Ectodermal cell (in vitro differentiated cells): Measurements from ENCODE around the gene LST1.

Experiments used
- H3K27ac ChIP-seq: 2 replicates; pipeline ENCODE4 v1.7.0; 2013; ENCODE audit warnings: mild to moderate bottlenecking, low read depth, low read length; ENCODE audit not compliant: insufficient read depth, poor library complexity, severe bottlenecking
- H3K27me3 ChIP-seq: 2 replicates; pipeline ENCODE4 v1.7.0; 2013; ENCODE audit warnings: mild to moderate bottlenecking, low read length; ENCODE audit not compliant: insufficient read depth, control insufficient read depth, poor library complexity, severe bottlenecking
- H3K36me3 ChIP-seq: one replicate; pipeline ENCODE4 v1.7.0; 2013; ENCODE audit warnings: low read length; ENCODE audit not compliant: control insufficient read depth, insufficient read depth
- H3K4me1 ChIP-seq: one replicate; pipeline ENCODE4 v1.7.0; 2013; ENCODE audit warnings: low read length; ENCODE audit not compliant: control insufficient read depth, insufficient read depth
- H3K4me3 ChIP-seq: 2 replicates; pipeline ENCODE4 v1.7.0; 2013; ENCODE audit warnings: low read depth, low read length, control low read depth; ENCODE audit not compliant: insufficient read depth
- H3K9me3 ChIP-seq: 2 replicates; pipeline ENCODE4 v1.7.0; 2013; ENCODE audit warnings: mild to moderate bottlenecking, low read length, moderate library complexity; ENCODE audit not compliant: control insufficient read depth
- WGBS, 2 experiments: methylation state at CpG; one replicate each; pipeline ENCODE4 v1.1.7; 2013; ENCODE audit warnings: missing lambda C conversion rate in 2 of 2; 5-methylcytosine and 5-hydroxymethylcytosine counted together

LST1 gene

GRCh38 chr6:31575335-31575901 lies 10.7 kb upstream of the LST1 start, which contains the start of gene TNF:
Gene TNF (plus strand): TSS chr6:31575565. CDS start chr6:31575742, 177 bp downstream.
- WGBS, 2 experiments, result 91% methylated on average over 19 of the region's 19 CpGs
- Histone ChIP-seq H3K4me1 (peaks cover 4% of the 10 kb centered on the region), H3K4me3 (no peak within 1 kb of the TSS), H3K9me3 (no peaks in the 10 kb centered on the region), H3K27ac (no peak within 1 kb of the TSS), H3K27me3 (peaks cover 4% of the 10 kb centered on the region), H3K36me3 (no peaks in the 10 kb centered on the region)

- no peak overlapping the region for H3K27ac ChIP-seq
- WGBS, 2 experiments, result 88 to 89% methylated on average over 8 of the region's 8 CpGs
- H3K4me3 ChIP-seq, result no peak overlapping the region
- no peaks in the 10 kb centered on the region for H3K36me3 ChIP-seq
- no peaks in the 10 kb centered on the region for H3K9me3 ChIP-seq
- peaks cover 7% of the 10 kb centered on the region for H3K27me3 ChIP-seq
- H3K4me1 ChIP-seq, result peaks cover 6% of the 10 kb centered on the region
These were observed 10.0 kb upstream of the LST1 start for GRCh38 chr6:31575952-31576685.

GRCh38 chr6:31576897-31577578 lies 9.0 kb upstream of the LST1 start:
- no peak overlapping the region for H3K27ac ChIP-seq
- H3K27me3 ChIP-seq, result peaks cover 16% of the 10 kb centered on the region
- no peaks in the 10 kb centered on the region for H3K9me3 ChIP-seq
- no peak overlapping the region for H3K4me3 ChIP-seq
- 95% methylated on average over 19 of the region's 19 CpGs for WGBS, 2 experiments
- H3K36me3 ChIP-seq, result no peaks in the 10 kb centered on the region
- H3K4me1 ChIP-seq, result peaks cover 6% of the 10 kb centered on the region

DNA sequence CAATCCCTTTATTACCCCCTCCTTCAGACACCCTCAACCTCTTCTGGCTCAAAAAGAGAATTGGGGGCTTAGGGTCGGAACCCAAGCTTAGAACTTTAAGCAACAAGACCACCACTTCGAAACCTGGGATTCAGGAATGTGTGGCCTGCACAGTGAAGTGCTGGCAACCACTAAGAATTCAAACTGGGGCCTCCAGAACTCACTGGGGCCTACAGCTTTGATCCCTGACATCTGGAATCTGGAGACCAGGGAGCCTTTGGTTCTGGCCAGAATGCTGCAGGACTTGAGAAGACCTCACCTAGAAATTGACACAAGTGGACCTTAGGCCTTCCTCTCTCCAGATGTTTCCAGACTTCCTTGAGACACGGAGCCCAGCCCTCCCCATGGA lies 8.5 kb upstream of the LST1 start:
- WGBS, 2 experiments, result 92 to 97% methylated on average over 3 of the region's 3 CpGs
- no peaks in the 10 kb centered on the region for H3K9me3 ChIP-seq

GRCh38 chr6:31578184-31579118 lies 7.6 kb upstream of the LST1 start:
- Histone ChIP-seq H3K27ac (no peak overlapping the region), H3K4me1 (peaks cover 6% of the 10 kb centered on the region), H3K36me3 (no peaks in the 10 kb centered on the region), H3K4me3 (no peak overlapping the region), H3K9me3 (no peaks in the 10 kb centered on the region), H3K27me3 (peaks cover 21% of the 10 kb centered on the region)
- WGBS, 2 experiments, result 86 to 89% methylated on average over 12 of the region's 12 CpGs

More for the DNA sequence above, 8.5 kb upstream of the LST1 start:
- Histone ChIP-seq H3K36me3 (no peaks in the 10 kb centered on the region), H3K27me3 (peaks cover 21% of the 10 kb centered on the region), H3K4me3 (no peak overlapping the region), H3K4me1 (peaks cover 6% of the 10 kb centered on the region), H3K27ac (no peak overlapping the region)

DNA sequence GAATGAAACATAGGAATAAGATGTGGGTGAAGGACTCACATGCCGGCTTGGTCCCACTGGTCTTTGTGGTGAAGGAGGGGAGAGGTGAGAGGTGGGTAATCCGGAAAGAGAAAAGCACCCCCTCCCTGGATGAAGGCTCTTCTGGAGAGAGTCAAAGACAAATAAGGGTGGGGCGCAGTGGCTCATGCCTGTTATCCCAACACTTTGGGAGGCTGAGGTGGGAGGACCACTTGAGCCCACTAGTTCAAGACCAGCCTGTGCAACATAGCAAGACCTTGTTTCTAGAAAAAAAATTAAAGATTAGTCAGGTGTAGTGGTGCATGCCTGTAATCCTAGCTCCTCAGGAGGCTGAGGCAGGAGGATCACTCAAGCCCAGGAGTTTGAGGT lies 7.0 kb upstream of the LST1 start:
- 92 to 94% methylated on average over 3 of the region's 3 CpGs for WGBS, 2 experiments
- Histone ChIP-seq H3K27me3 (peaks cover 21% of the 10 kb centered on the region), H3K9me3 (no peaks in the 10 kb centered on the region), H3K4me1 (peaks cover 6% of the 10 kb centered on the region), H3K4me3 (no peak overlapping the region), H3K36me3 (no peaks in the 10 kb centered on the region), H3K27ac (no peak overlapping the region)

DNA sequence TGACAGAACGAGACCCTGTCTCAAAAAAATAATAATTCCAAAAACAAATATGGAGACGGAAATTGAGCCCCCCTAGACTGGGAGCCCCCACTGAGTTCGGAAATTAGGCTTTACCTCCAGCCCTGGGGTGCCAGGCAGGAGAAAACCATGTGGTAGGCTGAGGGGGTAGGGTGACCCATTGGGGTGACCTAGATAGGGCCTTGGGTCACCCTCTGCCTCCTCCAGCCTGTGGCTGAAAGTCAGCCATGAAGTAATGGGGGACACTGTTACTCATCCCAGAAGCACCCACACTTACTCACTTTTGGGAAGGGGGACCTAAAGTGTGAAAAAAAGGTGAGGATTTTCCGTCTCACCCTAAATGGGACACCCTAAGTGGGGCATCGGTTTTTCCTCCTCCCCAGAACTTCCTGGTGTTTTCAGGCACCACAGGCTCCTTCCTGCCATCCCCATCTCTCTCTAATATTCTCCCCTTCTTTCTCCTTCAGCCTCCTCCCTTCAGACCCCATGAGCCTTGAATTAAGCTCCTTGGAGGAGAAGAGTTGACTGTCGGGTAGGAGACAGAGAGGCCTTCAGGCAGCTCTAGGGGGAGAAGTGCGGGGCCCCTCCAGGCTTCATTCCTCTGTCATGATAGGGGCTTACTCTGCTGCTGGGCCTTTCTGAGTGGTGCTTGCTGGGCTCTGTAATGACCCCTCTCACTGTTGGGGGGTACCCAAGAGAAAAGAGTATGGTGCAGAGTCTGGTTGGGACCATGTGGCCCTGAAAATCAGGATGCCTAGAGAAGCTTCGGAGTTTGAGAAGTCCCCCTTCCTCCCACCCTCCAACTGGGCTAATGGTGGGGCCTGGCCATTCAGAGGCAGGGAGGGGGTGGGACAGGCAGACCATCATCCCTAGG lies 6.3 kb upstream of the LST1 start:
- no peaks in the 10 kb centered on the region for H3K36me3 ChIP-seq
- WGBS, 2 experiments, result 88 to 92% methylated on average over 7 to 8 of the region's 8 CpGs
- H3K4me3 ChIP-seq, result no peak overlapping the region
- H3K27ac ChIP-seq, result no peak overlapping the region
- peaks cover 6% of the 10 kb centered on the region for H3K4me1 ChIP-seq
- peaks cover 21% of the 10 kb centered on the region for H3K27me3 ChIP-seq
- no peaks in the 10 kb centered on the region for H3K9me3 ChIP-seq

DNA sequence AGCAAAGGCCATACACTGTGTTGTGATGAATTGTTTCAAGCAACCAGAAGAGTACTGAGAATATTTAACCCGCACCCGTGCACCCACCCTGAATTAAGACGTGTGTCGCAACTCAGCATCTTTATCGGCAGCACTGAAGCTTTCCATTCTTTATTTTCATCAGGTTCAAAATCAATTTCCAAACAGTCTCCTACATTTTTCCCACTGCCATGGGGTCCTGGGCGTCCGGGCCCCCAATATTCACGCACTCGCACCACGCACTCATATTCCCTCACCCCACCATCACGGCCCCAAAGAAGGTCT lies 5.7 kb upstream of the LST1 start:
- 68 to 70% methylated on average over 11 of the region's 11 CpGs for whole genome bisulfite sequencing, 2 experiments
- Histone ChIP-seq H3K4me3 (peak overlapping the region; percentile 71), H3K36me3 (no peaks in the 10 kb centered on the region), H3K27ac (no peak overlapping the region), H3K9me3 (no peaks in the 10 kb centered on the region), H3K27me3 (peaks cover 21% of the 10 kb centered on the region), H3K4me1 (peaks cover 6% of the 10 kb centered on the region)

- WGBS, 2 experiments, result 1 to 2% methylated on average over 62 of the region's 62 CpGs
These were observed 5.2 kb upstream of the LST1 start for GRCh38 chr6:31580807-31581433.

More at GRCh38 chr6:31580807-31581433, 5.2 kb upstream of the LST1 start:
- Histone ChIP-seq H3K4me3 (peak overlapping the region; percentile 71), H3K4me1 (peaks cover 6% of the 10 kb centered on the region), H3K27me3 (peaks cover 21% of the 10 kb centered on the region), H3K9me3 (no peaks in the 10 kb centered on the region), H3K36me3 (no peaks in the 10 kb centered on the region), H3K27ac (no peak overlapping the region)
